GM19099 (cell line): ENCODE measurements around the gene NRBF2.

Source experiments
- POLR2A ChIP-seq: IDR thresholded peaks from 3 replicates; pipeline ENCODE4 v1.6.1; 2011; ENCODE audit warnings: low read depth; ENCODE audit not compliant: insufficient read length; ENCODE audit errors: extremely low read depth

The NRBF2 gene

GRCh38 chr10:63175534-63175933 lies 42.4 kb downstream of the NRBF2 start:
- TF ChIP-seq POLR2A: no peak

GRCh38 chr10:63192826-63193225 lies 59.7 kb downstream of the NRBF2 start:
- TF ChIP-seq POLR2A: no peak

GRCh38 chr10:63197344-63198092 lies 64.4 kb downstream of the NRBF2 start:
- no peak for TF ChIP-seq POLR2A

- no peak for TF ChIP-seq POLR2A
Measured at GRCh38 chr10:63199716-63200115, 66.6 kb downstream of the NRBF2 start.

- TF ChIP-seq POLR2A: no peak
Measured at GRCh38 chr10:63200431-63200830, 67.3 kb downstream of the NRBF2 start.

GRCh38 chr10:63201118-63201517 lies 68.0 kb downstream of the NRBF2 start:
- TF ChIP-seq POLR2A: no peak
